H9 (cell line): ENCODE results near the gene PIK3CD. TPM values are rescaled to one million over a fixed set of nuclear protein-coding genes. Genes with fewer than 3 reads are reported as not detected.

Experiments used
- DNase-seq: peaks from one replicate; pipeline ENCODE4 v3.0.0-alpha.2; 2017
- H2AFZ ChIP-seq: one replicate; pipeline ENCODE4 v1.6.1; 2013; ENCODE audit warnings: mild to moderate bottlenecking, low read length, control low read depth, moderate library complexity
- H2AK5ac ChIP-seq: 2 replicates; pipeline ENCODE4 v1.6.1; 2013; ENCODE audit warnings: low read length, control low read depth, mixed read lengths; ENCODE audit not compliant: insufficient read length
- H2BK120ac ChIP-seq: one replicate; pipeline ENCODE4 v1.6.1; 2013; ENCODE audit warnings: low read depth, mild to moderate bottlenecking, low read length, control low read depth, inconsistent platforms; ENCODE audit not compliant: poor library complexity, severe bottlenecking
- H2BK12ac ChIP-seq: 2 replicates; pipeline ENCODE4 v1.6.1; 2013; ENCODE audit warnings: low read length, control low read depth, mixed read lengths, low read depth; ENCODE audit not compliant: insufficient read length
- H2BK15ac ChIP-seq: 2 replicates; pipeline ENCODE4 v1.6.1; 2013; ENCODE audit warnings: low read depth, low read length, control low read depth
- H2BK20ac ChIP-seq: one replicate; pipeline ENCODE4 v1.6.1; 2013; ENCODE audit warnings: low read depth, mild to moderate bottlenecking, low read length, control low read depth, inconsistent platforms; ENCODE audit not compliant: poor library complexity, severe bottlenecking
- H2BK5ac ChIP-seq: 2 replicates; pipeline ENCODE4 v1.6.1; 2013; ENCODE audit warnings: low read length, control low read depth, mixed read lengths; ENCODE audit not compliant: insufficient read length
- H3K14ac ChIP-seq: 2 replicates; pipeline ENCODE4 v1.6.1; 2013; ENCODE audit warnings: low read length, control low read depth; ENCODE audit not compliant: insufficient read depth
- H3K18ac ChIP-seq: 2 replicates; pipeline ENCODE4 v1.6.1; 2013; ENCODE audit warnings: low read depth, mild to moderate bottlenecking, mixed read lengths, low read length, control low read depth; ENCODE audit not compliant: insufficient read length
- H3K23ac ChIP-seq: 2 replicates; pipeline ENCODE4 v1.6.1; 2013; ENCODE audit warnings: low read length, control low read depth, mixed read lengths, low read depth; ENCODE audit not compliant: insufficient read length
- H3K23me2 ChIP-seq: 2 replicates; pipeline ENCODE4 v1.6.1; 2013; ENCODE audit warnings: low read depth, mild to moderate bottlenecking, mixed read lengths, low read length, control low read depth; ENCODE audit not compliant: insufficient read length, poor library complexity, severe bottlenecking
- H3K27ac ChIP-seq: 2 replicates; pipeline ENCODE4 v1.5.1; 2013; ENCODE audit warnings: low read length, control low read depth, mixed read lengths, low read depth; ENCODE audit not compliant: insufficient read length
- H3K27me3 ChIP-seq: 2 replicates; pipeline ENCODE4 v1.6.1; 2013; ENCODE audit warnings: low read length, control low read depth, inconsistent platforms; ENCODE audit not compliant: insufficient read depth
- H3K4ac ChIP-seq: 2 replicates; pipeline ENCODE4 v1.6.1; 2013; ENCODE audit warnings: low read depth, mild to moderate bottlenecking, control low read depth, inconsistent platforms, low read length, moderate library complexity
- H3K4me1 ChIP-seq: 2 replicates; pipeline ENCODE4 v1.6.1; 2013; ENCODE audit warnings: low read length, control low read depth, inconsistent platforms; ENCODE audit not compliant: insufficient read depth
- H3K4me2 ChIP-seq: 2 replicates; pipeline ENCODE4 v1.6.1; 2013; ENCODE audit warnings: low read length, control low read depth, mixed read lengths; ENCODE audit not compliant: insufficient read length, insufficient read depth
- H3K56ac ChIP-seq: 2 replicates; pipeline ENCODE4 v1.6.1; 2013; ENCODE audit warnings: low read depth, mild to moderate bottlenecking, mixed read lengths, low read length, control low read depth; ENCODE audit not compliant: insufficient read length
- H3K79me1 ChIP-seq: 2 replicates; pipeline ENCODE4 v1.6.1; 2013; ENCODE audit warnings: low read depth, mild to moderate bottlenecking, moderate library complexity, low read length, control low read depth, inconsistent platforms; ENCODE audit not compliant: insufficient read depth, poor library complexity, severe bottlenecking
- H3K79me2 ChIP-seq: 2 replicates; pipeline ENCODE4 v1.6.1; 2013; ENCODE audit warnings: low read length, control low read depth, inconsistent platforms; ENCODE audit not compliant: insufficient read depth
- H3K9ac ChIP-seq: 2 replicates; pipeline ENCODE4 v1.6.1; 2013; ENCODE audit warnings: low read length, control low read depth, mixed read lengths; ENCODE audit not compliant: insufficient read length; ENCODE audit errors: extremely low read depth
- H3K9me3 ChIP-seq: one replicate; pipeline ENCODE4 v1.6.1; 2013; ENCODE audit warnings: low read depth, low read length, inconsistent platforms; ENCODE audit not compliant: control insufficient read depth
- H3T11ph ChIP-seq: one replicate; pipeline ENCODE4 v1.6.1; 2013; ENCODE audit warnings: mild to moderate bottlenecking, low read length, control low read depth, inconsistent platforms
- H4K20me1 ChIP-seq: one replicate; pipeline ENCODE4 v1.6.1; 2013; ENCODE audit not compliant: control insufficient read depth, insufficient read length, insufficient read depth
- H4K5ac ChIP-seq: 2 replicates; pipeline ENCODE4 v1.6.1; 2013; ENCODE audit warnings: low read depth, mild to moderate bottlenecking, mixed read lengths, low read length, control low read depth; ENCODE audit not compliant: insufficient read length
- H4K8ac ChIP-seq: replicated peaks from 2 replicates; pipeline ENCODE4 v1.6.1; 2013; ENCODE audit warnings: low read length, control low read depth, mixed read lengths, low read depth; ENCODE audit not compliant: insufficient read length
- H4K91ac ChIP-seq: 2 replicates; pipeline ENCODE4 v1.6.1; 2013; ENCODE audit warnings: low read depth, mild to moderate bottlenecking, moderate library complexity, mixed read lengths, low read length, control low read depth; ENCODE audit not compliant: insufficient read length
- H3K27ac Mint-ChIP-seq, 3 experiments: 2 replicates in 2 of 3; 3 replicates in 1 of 3; pipeline ENCODE4 v1.8.0; 2020 to 2021; ENCODE audit warnings: mixed read lengths in 3 of 3, mild to moderate bottlenecking in 1 of 3, moderate library complexity in 1 of 3
- H3K27me3 Mint-ChIP-seq: 2 replicates; pipeline ENCODE4 v1.8.0; 2021; ENCODE audit warnings: low read depth, mild to moderate bottlenecking, moderate library complexity, mixed read lengths
- H3K36me3 Mint-ChIP-seq, 3 experiments: 2 replicates in 2 of 3; 3 replicates in 1 of 3; pipeline ENCODE4 v1.8.0; 2020 to 2021; ENCODE audit warnings: low read depth in 3 of 3, mixed read lengths in 3 of 3; ENCODE audit not compliant: insufficient read depth in 1 of 3
- H3K4me1 Mint-ChIP-seq, 2 experiments: 2 replicates each; pipeline ENCODE4 v1.8.0; 2020; ENCODE audit warnings: mixed read lengths in 2 of 2
- H3K4me3 Mint-ChIP-seq, 2 experiments: 2 replicates in 1 of 2; 3 replicates in 1 of 2; pipeline ENCODE4 v1.8.0; 2020 to 2021; ENCODE audit warnings: mild to moderate bottlenecking in 2 of 2, mixed read lengths in 2 of 2, moderate library complexity in 1 of 2
- H3K9me3 Mint-ChIP-seq, 2 experiments: 2 replicates in 1 of 2; 3 replicates in 1 of 2; pipeline ENCODE4 v1.8.0; 2020; ENCODE audit warnings: mild to moderate bottlenecking in 2 of 2, mixed read lengths in 2 of 2, moderate library complexity in 1 of 2
- WGBS: extraction: QIAGEN DNeasy Blood & Tissue Kit; methylation state at CpG from one replicate; pipeline ENCODE4 v1.1.7; 2013; ENCODE audit warnings: missing lambda C conversion rate, low lambda C conversion rate, mixed read lengths; ENCODE audit not compliant: insufficient read length; ENCODE audit errors: extremely low coverage; 5-methylcytosine and 5-hydroxymethylcytosine counted together
- total RNA-seq: library from RNA; stranded (reverse); gene quantifications from 2 replicates; pipeline ENCODE4 v1.2.1, GENCODE V29; 2021
- TF ChIP-seq, protein P1 (sequence below): fragments of 200-600 bp; sonication (generic); conservative IDR thresholded peaks from 3 replicates; pipeline ENCODE4 v1.8.0; 2021; ENCODE audit warnings: antibody characterized with exemption, mild to moderate bottlenecking

PIK3CD gene
- total RNA-seq, 1 experiment from 2014 or later: 10.0 TPM

DNA sequence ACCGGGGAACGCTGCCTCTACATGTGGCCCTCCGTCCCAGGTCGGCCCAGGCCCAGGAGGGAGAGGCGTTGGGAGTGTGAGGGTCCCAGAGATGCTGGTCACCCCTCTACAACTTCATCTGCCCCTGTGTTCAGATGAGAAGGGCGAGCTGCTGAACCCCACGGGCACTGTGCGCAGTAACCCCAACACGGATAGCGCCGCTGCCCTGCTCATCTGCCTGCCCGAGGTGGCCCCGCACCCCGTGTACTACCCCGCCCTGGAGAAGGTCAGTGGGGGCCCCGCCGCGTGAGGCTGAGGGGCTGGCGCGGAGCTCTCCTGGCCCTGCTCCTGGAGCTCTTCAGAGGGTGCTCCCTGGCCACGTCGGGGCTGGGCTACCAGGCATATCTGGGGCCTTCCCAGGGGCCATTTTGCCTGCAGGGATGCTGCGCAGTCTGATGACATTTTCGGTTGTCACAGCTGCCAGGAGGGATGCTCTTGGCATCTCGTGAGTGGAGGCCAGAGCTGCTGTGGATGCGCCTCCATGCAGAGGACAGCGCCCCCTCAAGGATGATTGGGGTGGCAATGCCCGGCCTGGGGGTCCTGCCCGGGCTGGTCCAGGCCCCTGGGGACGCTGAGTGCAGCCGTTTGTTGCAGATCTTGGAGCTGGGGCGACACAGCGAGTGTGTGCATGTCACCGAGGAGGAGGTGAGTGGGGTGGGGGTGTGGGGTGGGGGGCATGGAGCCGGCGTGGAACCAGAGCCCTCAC is 68.6 kb downstream of the PIK3CD start:
- Histone ChIP-seq H3T11ph (no peak overlapping the region), H3K4me2 (no peak overlapping the region), H2BK20ac (no peak overlapping the region), H3K18ac (peak overlapping the region; percentile 38), H3K14ac (no peak overlapping the region; the same call in 1 of the 2 replicates), H3K9ac (no peak overlapping the region), H2BK12ac (no peak overlapping the region), H3K4ac (no peak overlapping the region), H3K27me3 (no peaks in the 10 kb centered on the region), H4K8ac (no peak overlapping the region), H3K23me2 (peaks cover 3% of the 10 kb centered on the region), H2BK5ac (no peak overlapping the region), H4K91ac (no peak overlapping the region), H3K56ac (no peak overlapping the region), H2BK15ac (no peak overlapping the region), H2BK120ac (no peak overlapping the region), H3K23ac (no peak overlapping the region), H3K4me1 (peaks cover 3% of the 10 kb centered on the region; the same call in 1 of the 2 replicates), H3K27ac (no peak overlapping the region), H3K79me1 (no peaks in the 10 kb centered on the region), H2AFZ (no peak overlapping the region), H2AK5ac (no peak overlapping the region), H3K9me3 (no peaks in the 10 kb centered on the region), H4K20me1 (no peaks in the 10 kb centered on the region), H4K5ac (no peak overlapping the region), H3K79me2 (no peaks in the 10 kb centered on the region)
- H3K4me1 Mint-ChIP-seq: peaks cover 14 to 31% of the 10 kb centered on the region in 2 experiments
- TF ChIP-seq, protein P1, sequence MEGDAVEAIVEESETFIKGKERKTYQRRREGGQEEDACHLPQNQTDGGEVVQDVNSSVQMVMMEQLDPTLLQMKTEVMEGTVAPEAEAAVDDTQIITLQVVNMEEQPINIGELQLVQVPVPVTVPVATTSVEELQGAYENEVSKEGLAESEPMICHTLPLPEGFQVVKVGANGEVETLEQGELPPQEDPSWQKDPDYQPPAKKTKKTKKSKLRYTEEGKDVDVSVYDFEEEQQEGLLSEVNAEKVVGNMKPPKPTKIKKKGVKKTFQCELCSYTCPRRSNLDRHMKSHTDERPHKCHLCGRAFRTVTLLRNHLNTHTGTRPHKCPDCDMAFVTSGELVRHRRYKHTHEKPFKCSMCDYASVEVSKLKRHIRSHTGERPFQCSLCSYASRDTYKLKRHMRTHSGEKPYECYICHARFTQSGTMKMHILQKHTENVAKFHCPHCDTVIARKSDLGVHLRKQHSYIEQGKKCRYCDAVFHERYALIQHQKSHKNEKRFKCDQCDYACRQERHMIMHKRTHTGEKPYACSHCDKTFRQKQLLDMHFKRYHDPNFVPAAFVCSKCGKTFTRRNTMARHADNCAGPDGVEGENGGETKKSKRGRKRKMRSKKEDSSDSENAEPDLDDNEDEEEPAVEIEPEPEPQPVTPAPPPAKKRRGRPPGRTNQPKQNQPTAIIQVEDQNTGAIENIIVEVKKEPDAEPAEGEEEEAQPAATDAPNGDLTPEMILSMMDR: peak; percentile 55
- H3K36me3 Mint-ChIP-seq: peaks cover 18 to 35% (median 25%) of the 10 kb centered on the region in 3 experiments
- peaks cover 6% of the 10 kb centered on the region in 2 experiments; a peak in 4 of 5 replicates for H3K9me3 Mint-ChIP-seq
- no peaks in the 10 kb centered on the region; the same call in 1 of the 2 replicates for H3K27me3 Mint-ChIP-seq
- peak; percentile 52 for DNase-seq
- H3K27ac Mint-ChIP-seq: no peak overlapping the region
- WGBS: no CpG with 5 or more reads among the region's 36 CpGs
- H3K4me3 Mint-ChIP-seq: no peak overlapping the region
